Measurements from ENCODE around the gene MMP15.

The MMP15 gene

DNA sequence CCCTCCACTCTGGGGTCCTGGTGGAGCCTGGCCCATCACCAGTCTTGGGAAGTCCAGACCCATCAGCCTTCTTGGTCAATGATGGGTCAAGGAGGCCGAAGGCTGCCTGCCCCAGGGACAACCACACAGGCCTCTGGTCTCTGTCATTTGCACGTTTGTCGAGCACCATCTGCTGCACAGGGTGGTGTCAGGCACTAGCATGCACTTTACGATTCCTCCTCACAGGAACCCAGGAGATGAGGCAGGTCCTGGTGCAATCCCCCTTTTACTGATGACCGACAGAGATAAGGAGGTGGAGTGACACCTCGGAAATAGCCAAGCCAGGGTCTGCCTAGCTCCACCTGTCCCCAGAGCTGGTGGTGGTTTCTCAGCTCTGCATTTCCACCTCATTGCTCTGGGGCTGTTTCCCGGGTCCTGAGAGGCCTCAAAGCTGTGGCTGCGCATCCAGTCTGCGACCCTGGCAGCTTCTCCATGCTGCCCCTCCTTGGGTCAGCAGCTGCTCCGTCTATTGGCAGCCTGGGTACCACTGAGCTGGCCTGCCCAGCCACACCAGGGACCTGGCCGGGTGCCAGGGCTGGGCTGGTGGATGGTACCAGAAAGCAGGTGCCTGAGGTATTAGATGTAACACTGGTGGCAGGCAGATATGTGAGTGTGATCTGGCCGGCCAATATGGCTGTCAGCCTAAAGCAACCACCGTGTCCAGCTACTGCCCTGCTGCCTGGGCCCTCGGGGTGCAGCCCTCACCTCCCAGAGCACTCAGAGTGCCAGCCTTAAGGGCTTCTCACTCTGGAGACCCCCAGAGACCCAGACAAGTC, 10.0 kb downstream of the MMP15 start:
- DNase-seq (ENCODE audit: extremely low read depth, low read depth) = no peak
- TF ChIP-seq CTCF (IDR thresholded peaks at IDR 0.05; ENCODE audit: low read depth, low read length, missing control alignments) = no peak
- H3K4me3 ChIP-seq (replicated peaks; ENCODE audit: low read depth, low read length) = no peak overlapping the region

DNA sequence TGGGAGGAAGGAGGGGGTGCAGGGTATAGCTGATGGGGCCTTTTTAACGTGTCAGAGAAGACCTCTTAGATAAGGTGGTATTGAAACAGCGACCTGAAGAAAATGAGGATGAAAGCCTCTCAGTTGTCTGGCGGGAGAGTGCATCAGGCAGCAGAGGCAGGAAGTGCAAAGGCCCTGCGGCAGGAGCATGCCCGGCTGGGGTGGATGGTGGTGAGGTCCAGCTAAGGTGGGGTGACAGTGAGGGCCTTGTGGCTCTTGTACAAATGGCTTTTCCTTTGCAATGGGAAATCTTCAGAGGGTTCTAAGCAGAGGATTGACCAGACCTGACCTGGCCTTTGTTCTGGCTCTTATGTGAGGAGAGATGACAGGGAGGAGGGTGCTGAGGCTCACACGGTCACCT, 11.4 kb downstream of the MMP15 start:
- H3K4me3 ChIP-seq (replicated peaks; ENCODE audit: low read depth, low read length) = no peak overlapping the region
- no peak for TF ChIP-seq CTCF (IDR thresholded peaks at IDR 0.05; ENCODE audit: low read depth, low read length, missing control alignments)
- DNase-seq (ENCODE audit: extremely low read depth, low read depth) = no peak

GRCh38 chr16:58037365-58038057, 12.0 kb downstream of the MMP15 start:
- DNase-seq (ENCODE audit: extremely low read depth, low read depth) = no peak
- no peak for TF ChIP-seq CTCF (IDR thresholded peaks at IDR 0.05; ENCODE audit: low read depth, low read length, missing control alignments)
- H3K4me3 ChIP-seq (replicated peaks; ENCODE audit: low read depth, low read length) = no peak overlapping the region

DNA sequence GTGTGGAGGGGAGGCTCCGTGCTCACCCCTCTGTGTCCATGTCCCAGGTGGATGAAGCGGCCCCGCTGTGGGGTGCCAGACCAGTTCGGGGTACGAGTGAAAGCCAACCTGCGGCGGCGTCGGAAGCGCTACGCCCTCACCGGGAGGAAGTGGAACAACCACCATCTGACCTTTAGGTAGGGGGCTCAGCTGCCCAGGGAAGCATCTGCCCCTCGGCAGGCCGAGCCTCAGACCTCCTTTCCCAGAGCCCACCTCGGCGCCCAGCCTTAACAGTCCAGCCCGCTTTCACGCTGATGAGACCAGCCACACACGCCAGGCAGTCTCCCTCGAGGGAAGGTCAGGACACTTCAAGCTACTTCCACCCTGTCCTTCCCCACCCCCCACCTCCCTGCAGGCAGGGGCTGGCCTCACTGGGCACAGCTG, 12.7 kb downstream of the MMP15 start:
- no peak for TF ChIP-seq CTCF (IDR thresholded peaks at IDR 0.05; ENCODE audit: low read depth, low read length, missing control alignments)
- DNase-seq (ENCODE audit: extremely low read depth, low read depth) = no peak
- H3K4me3 ChIP-seq (replicated peaks; ENCODE audit: low read depth, low read length) = no peak overlapping the region

- no peak for DNase-seq (ENCODE audit: extremely low read depth, low read depth)
- H3K4me3 ChIP-seq (replicated peaks; ENCODE audit: low read depth, low read length) = no peak overlapping the region
- no peak for TF ChIP-seq CTCF (IDR thresholded peaks at IDR 0.05; ENCODE audit: low read depth, low read length, missing control alignments)
Observed at GRCh38 chr16:58039829-58040495, 14.4 kb downstream of the MMP15 start.

GRCh38 chr16:58040496-58040846, 14.9 kb downstream of the MMP15 start:
- no peak for DNase-seq (ENCODE audit: extremely low read depth, low read depth)
- no peak overlapping the region for H3K4me3 ChIP-seq (replicated peaks; ENCODE audit: low read depth, low read length)
- no peak for TF ChIP-seq CTCF (IDR thresholded peaks at IDR 0.05; ENCODE audit: low read depth, low read length, missing control alignments)
